PFSK-1 (cell line): ENCODE data around the gene HOXB1.

ENCODE experiments used
- FOXP2 ChIP-seq: optimal IDR thresholded peaks from 2 replicates; pipeline ENCODE3; 2011; ENCODE audit warnings: borderline replicate concordance, control low read depth, inconsistent platforms; ENCODE audit not compliant: insufficient read depth; ENCODE audit errors: extremely low read length, extremely low read depth
- POLR2AphosphoS5 ChIP-seq: IDR thresholded peaks from 2 replicates; pipeline ENCODE4 v1.6.1; 2012; ENCODE audit warnings: low read depth, mild to moderate bottlenecking, control low read depth, low read length, moderate library complexity
- SIN3A ChIP-seq: IDR thresholded peaks from 2 replicates; pipeline ENCODE4 v1.6.1; 2012; ENCODE audit warnings: mild to moderate bottlenecking, low read length, moderate library complexity, borderline replicate concordance; ENCODE audit not compliant: insufficient read depth
- TAF1 ChIP-seq: IDR thresholded peaks from 2 replicates; pipeline ENCODE4 v1.6.1; 2012; ENCODE audit warnings: low read length, control low read depth, borderline replicate concordance; ENCODE audit not compliant: insufficient read depth
- TF ChIP-seq, protein P1 (sequence below), 2 experiments: IDR thresholded peaks; 2 replicates each; pipeline versions ENCODE4 v1.6.1 to v1.8.0; 2011 to 2012; ENCODE audit warnings: low read depth in 2 of 2, low read length in 2 of 2, control low read depth in 1 of 2, inconsistent platforms in 1 of 2, mild to moderate bottlenecking in 1 of 2, moderate library complexity in 1 of 2; ENCODE audit not compliant: insufficient read depth in 1 of 2

HOXB1 gene

DNA sequence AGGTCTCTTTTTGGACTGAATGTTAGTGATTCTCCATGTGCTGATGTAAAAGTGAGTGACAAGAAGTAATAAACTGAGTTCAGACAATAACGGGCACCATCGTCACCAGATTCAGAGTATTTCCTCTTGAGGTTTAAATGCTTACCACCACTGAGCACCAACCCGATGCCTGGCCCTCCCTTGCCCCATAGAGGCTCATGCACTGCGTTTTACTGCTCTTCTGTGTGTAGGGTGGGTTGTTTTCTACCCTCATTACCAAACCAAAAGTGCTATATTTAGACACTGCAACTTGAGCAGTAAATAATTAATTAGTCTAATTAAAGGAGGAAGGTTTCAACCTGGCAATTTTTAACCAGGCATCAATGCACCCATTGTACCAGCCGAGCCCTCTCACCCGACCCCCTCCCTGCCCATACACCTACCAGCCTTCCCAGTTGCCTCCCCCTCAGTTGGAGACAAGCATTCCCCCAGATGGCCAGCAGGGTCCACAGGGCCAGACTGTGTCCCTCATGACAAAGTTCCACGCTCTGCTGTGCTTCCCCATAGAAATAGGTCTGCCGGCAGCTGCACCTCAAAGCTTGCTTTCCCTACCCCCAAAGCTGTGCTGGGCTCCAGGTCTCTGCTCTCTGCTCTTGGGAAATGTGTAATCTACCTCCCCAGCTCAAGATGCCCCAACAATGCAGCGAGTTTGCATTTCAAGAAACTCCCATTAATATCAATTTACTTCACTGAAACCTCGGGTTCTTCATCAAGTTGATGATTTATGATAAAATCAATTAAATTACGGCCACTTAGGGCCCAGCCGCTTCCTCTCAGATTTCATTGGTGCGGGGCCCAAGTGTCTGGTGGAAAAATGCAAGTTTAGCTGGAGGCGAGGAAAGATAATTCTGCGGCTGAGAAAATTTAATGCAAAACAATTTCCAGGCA, 31.3 kb upstream of the HOXB1 start:
- TF ChIP-seq, protein P1, sequence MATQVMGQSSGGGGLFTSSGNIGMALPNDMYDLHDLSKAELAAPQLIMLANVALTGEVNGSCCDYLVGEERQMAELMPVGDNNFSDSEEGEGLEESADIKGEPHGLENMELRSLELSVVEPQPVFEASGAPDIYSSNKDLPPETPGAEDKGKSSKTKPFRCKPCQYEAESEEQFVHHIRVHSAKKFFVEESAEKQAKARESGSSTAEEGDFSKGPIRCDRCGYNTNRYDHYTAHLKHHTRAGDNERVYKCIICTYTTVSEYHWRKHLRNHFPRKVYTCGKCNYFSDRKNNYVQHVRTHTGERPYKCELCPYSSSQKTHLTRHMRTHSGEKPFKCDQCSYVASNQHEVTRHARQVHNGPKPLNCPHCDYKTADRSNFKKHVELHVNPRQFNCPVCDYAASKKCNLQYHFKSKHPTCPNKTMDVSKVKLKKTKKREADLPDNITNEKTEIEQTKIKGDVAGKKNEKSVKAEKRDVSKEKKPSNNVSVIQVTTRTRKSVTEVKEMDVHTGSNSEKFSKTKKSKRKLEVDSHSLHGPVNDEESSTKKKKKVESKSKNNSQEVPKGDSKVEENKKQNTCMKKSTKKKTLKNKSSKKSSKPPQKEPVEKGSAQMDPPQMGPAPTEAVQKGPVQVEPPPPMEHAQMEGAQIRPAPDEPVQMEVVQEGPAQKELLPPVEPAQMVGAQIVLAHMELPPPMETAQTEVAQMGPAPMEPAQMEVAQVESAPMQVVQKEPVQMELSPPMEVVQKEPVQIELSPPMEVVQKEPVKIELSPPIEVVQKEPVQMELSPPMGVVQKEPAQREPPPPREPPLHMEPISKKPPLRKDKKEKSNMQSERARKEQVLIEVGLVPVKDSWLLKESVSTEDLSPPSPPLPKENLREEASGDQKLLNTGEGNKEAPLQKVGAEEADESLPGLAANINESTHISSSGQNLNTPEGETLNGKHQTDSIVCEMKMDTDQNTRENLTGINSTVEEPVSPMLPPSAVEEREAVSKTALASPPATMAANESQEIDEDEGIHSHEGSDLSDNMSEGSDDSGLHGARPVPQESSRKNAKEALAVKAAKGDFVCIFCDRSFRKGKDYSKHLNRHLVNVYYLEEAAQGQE (IDR thresholded peaks at IDR 0.05; ENCODE audit: insufficient read depth in 1 of 2, low read depth in 2 of 2, low read length in 2 of 2): no peak
- TF ChIP-seq POLR2AphosphoS5 (no peak), TAF1 (no peak), FOXP2 (no peak), SIN3A (no peak)

GRCh38 chr17:48559840-48560817, 29.3 kb upstream of the HOXB1 start:
- TF ChIP-seq POLR2AphosphoS5: no peak
- no peak for TF ChIP-seq SIN3A
- TF ChIP-seq, protein P1 (IDR thresholded peaks at IDR 0.05; ENCODE audit: insufficient read depth in 1 of 2, low read depth in 2 of 2, low read length in 2 of 2): no peak
- no peak for TF ChIP-seq TAF1
- no peak for TF ChIP-seq FOXP2

- TF ChIP-seq SIN3A (no peak), TAF1 (no peak), FOXP2 (no peak), POLR2AphosphoS5 (no peak)
- TF ChIP-seq, protein P1 (IDR thresholded peaks at IDR 0.05; ENCODE audit: insufficient read depth in 1 of 2, low read depth in 2 of 2, low read length in 2 of 2): no peak
Measured at GRCh38 chr17:48559122-48559839, 28.5 kb upstream of the HOXB1 start.

GRCh38 chr17:48558831-48559121, 28.0 kb upstream of the HOXB1 start:
- TF ChIP-seq POLR2AphosphoS5 (no peak), TAF1 (no peak), FOXP2 (no peak), SIN3A (no peak)
- TF ChIP-seq, protein P1 (IDR thresholded peaks at IDR 0.05; ENCODE audit: insufficient read depth in 1 of 2, low read depth in 2 of 2, low read length in 2 of 2): no peak
